Measurements from ENCODE around the gene DOCK9.

DOCK9 gene

DNA sequence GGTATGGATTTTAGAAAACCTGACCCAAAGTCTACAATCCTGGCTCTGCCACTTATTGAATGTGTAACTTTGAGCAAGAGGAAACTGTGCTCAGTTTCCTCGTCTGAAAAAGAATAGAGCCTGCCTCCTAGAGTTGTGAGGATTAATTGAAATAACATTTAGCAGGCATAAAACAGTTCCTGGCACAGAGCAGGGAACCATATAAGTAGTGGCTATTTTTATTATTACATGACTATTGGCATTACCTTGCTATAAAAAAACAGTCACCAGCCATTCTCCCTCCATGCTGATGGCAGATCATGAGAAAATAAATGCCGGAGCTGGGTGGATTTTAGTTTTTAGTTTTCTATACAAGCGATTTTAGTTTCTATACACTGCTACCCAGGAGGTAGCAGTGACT lies 5.8 kb downstream of the DOCK9 start:
- DNase-seq, result no peak

DNA sequence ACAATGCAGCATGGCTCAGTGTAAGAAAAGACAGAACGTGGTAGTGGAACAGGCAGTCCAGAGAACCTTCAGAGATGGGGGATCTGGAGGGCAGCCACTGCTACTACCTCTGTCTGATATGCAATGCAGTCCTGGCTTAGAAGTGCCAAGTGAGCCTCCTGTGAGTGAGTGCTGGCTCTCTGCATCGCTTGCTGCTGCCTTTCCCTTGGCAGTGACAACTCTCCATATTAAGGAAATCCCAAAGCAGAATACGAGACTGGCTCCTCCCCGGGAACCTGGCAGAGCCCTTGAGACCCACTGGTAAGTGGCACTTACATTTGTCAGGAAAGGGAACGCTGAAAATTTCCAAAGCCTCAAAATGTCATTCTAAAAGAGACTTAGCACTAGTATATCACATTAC lies 7.5 kb downstream of the DOCK9 start:
- no peak for DNase-seq

DNA sequence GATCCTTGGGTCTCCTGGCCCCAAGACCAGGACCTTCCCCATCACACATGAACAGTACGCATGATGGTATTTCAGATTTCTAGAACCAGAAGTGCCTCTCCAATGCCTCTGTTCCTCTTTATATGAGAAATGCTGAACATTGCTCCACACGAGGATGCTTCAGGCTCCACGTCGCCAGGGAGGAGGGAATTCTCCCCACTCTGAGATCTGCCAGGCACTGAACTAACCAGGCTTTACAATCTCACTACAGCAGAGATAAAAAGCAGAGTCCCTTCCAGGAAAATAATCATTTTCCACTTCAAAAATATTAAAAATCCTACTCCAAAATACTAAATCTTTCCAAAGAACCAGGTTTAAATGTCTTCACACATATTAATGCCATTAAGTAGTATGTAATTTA lies 10.4 kb downstream of the DOCK9 start:
- DNase-seq, result no peak

DNA sequence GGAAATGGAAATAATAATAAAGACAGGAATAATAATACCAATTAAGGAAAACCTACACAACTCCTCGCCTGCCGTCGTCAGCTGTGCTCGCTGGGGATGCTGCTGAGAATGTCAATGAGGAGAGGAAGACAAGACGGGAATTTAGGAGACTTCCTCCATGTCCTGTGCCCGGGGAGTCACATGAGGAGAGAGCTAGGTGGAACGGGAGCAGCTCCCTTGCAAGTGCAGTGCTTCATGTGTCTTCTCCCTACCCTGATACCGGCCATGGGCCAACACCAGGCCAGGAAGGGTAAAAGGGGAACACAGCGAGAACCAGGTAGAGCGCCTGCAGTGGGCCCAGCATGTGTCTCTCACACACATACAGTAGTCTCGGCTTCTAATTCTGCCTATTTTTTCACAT lies 11.8 kb downstream of the DOCK9 start:
- no peak for DNase-seq

DNA sequence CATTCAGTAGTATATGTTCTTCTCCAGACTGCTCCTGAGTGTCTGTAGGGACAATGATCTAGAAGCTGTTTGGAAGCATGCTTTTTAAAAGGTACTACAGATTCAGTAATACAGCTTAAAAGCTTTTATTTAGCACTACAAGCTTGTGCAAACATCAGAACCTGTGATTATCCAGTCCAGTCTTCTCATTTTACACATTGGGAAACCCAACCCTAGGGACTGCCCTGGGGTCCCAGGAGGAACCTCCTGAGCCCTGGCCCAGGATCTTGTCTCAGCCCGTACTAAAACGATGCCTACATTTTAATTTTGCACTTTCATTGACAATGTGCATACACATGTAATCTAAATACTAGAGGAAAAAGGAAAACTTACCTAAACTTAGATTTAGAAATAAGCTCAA lies 12.5 kb downstream of the DOCK9 start:
- DNase-seq, result no peak

DNA sequence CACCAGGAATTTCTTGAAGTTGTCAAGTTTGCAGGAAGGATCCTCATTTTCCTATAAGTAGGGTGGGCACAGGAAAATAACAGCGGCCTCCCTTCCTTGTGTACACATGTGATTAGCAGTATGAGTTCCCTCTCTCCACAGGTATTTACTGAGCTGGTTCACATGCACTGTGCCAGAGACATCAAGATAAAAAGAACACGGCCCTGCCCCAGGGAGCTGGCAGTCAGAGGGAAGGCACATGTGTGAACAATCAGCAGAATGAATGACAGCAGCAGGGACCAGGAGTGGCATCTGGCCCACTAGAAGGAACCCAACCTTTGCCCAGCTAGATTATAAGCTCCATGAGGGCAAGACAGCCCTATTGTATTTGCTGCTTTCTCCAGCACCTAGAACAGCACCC lies 13.9 kb downstream of the DOCK9 start:
- DNase-seq, result no peak

DNA sequence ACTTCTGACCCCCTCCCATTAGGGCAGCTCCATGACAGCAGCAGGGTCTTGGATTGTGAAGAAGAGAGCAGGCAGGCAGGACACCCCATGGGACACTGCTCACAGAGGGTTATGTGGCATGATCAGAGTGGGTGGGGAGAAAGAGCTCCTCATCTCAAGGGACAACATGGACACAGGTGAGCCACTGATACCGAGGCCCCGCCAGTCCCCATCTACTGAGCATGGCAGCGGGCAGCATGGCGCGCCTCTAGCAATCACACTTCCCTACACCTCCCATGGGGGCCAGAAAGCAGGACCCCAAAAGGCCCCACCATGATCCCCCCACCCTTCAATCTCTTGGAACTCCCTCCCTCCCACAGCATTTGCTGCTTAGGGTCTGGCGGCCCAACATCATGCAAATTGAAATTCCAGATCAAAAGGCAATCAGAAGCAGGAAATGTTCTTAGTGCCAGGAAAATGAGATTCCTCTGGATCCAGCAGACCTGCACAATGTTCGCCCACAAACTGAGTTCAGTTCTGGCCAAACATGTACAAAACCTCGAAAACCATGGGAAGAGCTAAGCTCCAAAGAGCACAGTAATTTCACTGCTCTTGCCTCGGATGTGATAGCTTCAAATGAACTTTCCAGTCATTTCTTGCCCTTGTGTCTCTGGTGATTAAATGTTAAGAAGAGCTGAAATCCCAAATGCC lies 14.8 kb downstream of the DOCK9 start:
- no peak for DNase-seq

DNA sequence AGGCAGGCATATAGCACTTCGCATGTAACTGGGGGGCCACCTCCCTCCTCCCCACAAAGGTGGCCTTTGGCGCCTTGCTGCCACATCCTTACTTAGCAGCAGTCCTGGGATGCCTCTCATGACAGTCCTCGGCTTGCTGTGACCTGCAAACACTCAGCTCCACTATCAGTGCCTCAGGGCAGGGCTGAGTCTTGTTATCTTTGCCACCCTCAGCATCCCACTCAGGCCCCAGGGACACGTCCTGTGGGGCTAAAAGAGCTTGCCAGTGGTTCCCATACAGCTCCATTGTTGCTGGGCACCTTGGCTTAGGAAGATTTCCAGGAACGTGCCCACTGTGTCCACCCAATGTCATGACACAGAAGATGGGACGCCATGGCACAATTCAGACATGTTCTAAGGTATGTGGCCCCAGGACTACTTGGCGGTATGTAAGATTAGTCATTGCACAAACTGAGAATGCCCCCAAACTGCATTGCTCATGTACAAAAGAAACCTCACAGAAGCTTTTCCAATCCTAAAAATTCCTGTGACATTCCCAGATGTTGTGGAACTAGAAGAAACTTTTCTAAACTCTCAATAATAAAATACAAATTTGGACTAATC lies 16.3 kb downstream of the DOCK9 start:
- DNase-seq, result no peak

DNA sequence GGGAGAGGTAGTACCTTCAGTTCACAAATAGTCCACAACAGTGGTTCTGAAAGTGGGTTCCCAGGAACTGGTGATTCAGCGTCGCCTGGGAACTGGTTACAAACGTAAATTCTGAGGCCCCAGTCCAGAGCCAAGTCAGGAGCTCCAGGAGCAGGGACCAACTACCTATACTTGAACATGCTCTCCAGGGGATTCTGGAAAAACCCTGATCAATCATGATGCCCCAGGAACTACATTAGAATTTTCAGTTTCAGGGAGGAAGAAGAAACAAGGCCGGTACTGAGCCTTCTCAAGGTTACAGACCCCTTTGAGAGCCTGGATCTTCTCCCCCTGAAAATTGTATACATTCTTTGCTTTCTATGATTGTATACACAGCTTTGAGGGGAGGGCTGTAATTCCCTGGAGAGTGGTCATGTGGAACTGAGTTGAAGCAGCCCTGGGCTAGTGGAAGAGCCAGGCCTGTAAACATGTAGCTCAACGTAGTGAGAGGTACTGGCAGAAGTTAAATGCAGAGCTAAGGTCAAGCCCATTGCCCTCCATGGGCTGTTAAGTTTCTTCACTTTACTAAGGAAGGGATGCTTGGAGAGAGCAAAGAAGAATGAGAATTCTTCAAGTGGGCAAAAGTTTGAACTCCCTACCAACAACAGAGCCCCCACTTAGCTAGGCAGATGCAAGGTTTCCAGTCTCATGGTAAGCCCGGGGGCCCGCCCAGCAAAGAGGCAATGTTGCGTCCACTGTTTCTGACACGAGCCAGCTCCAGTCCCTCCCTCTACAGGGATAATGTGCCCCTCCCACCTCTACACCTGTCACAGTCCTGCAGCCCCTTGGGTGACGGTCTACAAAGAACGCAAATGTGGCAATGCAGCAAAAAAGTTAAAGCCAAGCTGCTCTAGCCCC lies 17.0 kb downstream of the DOCK9 start:
- no peak for DNase-seq

DNA sequence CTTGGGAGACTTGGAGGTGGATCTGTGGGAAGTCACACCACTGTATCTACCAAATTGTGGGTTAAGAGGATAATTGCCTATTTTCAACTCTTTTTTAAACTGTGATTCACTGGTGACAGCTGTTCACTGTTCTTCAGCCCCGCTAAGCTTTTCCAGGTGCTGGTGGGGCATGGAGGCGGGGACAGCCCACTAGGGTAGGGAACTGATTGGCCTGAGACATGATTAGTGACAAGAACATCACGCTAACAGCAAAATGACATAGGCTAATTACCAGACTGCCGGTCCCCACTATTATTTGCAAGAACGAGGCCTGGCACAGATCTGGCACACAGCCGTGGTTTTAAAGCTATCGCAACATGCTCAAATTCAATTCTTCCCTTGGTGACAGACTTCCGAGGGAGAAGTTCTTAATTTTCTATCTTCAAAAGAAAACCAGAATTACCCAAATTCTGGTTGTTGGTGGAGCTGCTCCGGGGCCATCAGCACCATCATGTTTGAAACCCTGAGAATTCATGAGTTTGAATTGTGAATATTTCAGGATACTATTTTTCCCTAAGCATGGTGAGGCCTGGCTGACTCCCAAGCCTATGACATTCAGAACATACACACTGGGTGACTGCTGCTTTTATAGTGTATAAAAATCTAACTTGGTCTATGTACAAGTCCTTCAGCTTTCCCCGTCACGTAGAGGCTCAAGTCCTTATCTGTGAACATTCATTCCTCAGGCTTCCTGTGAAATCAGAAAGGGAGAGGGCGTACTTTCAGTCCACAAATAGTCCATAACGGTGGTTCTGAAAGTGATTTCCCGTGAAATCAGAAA lies 17.9 kb downstream of the DOCK9 start:
- no peak for DNase-seq

DNA sequence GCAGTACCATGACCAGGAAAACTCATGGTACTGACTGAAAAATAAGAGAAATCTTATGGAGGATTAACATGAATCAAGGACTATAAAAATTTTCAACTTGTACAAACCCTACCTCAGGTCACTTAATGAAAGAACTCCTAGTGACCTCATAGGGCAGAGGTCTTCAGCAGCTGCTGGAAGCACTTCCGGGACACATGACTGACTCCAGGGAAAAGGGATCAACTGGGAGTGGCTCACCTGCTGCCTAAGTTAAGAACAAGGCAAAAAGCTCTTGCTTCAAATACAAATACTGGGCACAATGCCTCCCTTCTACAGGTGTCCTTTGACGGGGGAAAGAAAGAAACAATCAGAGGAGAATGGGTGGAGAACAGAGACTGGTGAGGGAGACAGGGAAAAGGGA lies 18.6 kb downstream of the DOCK9 start:
- DNase-seq, result no peak

DNA sequence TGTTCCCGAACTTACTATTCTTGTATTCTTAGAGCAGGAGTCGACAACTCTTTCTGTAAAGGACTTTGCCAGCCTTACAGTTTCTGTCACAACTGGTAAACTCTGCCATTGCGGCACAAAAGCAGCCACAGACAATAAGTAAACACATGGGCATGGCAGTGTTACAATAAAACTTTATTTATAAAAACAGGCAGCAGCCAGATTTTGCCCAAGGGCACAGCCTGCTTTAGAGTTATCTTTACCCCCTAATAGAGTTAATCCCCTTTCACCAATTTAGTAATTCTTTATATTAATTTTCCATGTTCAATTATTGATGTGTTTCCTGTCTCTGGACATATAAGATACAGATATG lies 19.4 kb downstream of the DOCK9 start:
- DNase-seq, result no peak

DNA sequence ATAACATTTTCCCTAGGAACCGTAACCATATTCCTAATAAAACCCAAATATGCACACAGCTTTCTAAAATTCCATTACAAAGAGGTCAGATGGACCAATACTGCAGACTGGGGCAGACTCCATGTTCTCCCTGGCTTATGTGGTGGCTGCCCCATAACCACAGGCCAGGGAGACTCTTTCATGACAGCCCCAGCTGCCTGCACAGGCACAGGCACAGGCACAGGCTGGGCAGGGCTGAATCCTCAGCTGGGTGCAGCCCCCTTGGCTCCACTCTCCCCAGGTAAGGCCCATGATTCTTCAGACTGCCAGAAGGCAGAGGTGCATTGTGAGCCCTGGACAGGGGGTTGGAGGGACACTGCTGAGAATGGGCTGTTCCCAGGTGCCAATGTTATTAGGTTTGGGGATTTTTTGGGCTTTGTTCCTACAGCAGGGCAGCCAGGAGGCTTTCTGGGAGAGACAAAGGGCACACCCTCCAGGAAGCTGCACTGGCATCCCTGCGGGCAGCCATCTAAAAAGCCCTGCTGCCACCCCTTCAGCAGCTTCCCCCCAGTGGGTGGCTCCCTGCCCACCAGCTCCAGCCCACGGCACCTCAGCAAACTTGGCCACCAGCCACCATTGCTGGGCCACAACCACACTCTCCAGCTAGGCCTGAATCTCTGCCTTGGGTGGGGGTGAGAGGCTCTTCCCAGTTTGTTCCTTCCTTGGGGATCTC lies 20.0 kb downstream of the DOCK9 start:
- no peak for DNase-seq

DNA sequence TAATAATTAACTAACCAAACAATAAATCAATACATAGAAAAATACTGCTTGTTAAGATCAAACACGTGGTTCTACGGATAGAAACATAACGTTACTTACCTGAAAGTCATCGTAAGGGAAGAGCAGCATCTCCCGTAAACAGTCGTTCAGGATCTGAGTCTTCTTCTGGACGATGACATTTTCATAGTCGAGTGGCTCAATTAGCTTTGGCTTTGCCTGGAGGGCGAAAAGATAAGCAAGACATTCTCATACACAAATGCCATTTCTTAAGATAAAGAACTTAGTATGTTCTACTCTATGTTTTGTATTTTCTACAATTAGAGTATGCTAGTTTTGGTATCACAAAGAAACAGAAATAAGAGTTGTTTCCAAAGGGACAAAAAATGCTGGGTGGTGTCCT lies 22.5 kb downstream of the DOCK9 start:
- no peak for DNase-seq

DNA sequence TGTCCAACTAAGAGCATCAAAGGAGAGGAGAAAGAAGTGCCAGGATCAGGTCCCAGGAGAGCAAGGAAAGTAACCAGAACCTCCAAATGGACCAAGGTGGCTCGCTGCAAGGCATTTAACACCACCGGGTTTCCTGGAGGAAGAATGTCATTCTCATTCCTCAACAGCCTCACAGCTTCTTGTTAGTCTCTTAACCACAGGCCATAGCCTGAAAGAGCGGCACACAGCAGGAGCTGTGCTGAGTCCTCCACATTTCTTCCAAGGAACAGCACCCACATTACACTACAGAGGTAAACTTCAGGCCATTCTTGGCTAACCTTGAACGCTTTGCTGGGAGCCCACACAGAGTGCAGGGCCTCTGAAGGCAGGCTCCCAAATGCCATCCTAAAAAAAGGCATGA lies 23.6 kb downstream of the DOCK9 start:
- DNase-seq, result no peak

DNA sequence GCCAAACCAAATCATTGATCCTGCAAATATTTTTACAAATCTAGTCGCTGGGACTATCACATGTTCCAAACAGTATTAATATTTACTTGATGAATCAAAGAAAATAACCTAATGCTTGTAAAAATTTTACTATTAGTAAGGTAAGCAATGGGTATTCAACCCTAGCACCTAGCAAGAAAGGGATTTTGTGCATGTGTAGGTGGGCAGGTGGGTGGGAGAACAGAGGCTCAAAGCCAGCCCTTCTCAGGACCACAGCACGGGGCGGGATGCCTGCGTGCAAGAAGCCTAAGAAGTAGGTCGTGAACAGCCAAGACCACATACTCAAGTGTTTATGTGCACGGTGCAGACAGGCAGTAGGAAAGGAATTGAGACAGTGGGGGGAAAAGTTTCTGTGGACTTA lies 26.6 kb downstream of the DOCK9 start:
- DNase-seq, result no peak

DNA sequence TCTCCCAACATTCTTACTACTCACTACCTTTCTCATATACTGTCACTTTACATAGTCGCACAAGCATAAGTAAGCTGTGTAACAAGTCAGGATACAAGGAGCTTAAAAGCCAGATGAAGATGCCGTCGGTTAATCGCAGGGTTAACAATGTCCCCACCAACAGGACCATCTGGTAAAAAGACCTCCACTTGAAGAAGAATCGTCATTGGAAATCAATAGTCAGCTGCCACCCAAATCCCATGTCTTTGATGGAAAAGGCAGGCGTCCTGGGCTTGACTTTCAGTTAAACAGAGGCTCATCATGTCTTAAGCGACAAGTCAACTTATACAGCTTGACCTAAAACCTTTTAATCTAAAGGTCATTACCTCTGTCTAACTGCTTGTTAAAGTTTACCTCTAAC lies 27.2 kb downstream of the DOCK9 start:
- DNase-seq, result no peak

DNA sequence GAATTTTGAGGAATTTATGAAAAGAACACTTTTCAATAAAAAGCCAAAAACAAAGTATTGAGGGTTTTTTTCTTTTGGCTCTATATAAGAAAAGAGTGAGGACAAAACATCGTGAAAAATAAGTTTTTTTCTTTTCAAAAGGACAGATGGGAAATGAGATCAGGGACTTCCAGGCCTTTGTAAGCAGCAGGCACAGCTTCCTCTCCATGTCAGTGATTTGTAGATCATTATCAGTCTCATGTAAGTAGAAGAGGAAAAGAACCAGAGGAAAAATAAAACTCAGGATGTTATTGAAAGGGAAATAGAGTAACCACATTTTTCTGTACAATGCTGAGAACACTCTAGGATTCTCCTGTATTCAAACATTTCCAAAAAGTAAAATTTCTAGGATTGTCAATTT lies 29.9 kb downstream of the DOCK9 start:
- DNase-seq, result no peak

DNA sequence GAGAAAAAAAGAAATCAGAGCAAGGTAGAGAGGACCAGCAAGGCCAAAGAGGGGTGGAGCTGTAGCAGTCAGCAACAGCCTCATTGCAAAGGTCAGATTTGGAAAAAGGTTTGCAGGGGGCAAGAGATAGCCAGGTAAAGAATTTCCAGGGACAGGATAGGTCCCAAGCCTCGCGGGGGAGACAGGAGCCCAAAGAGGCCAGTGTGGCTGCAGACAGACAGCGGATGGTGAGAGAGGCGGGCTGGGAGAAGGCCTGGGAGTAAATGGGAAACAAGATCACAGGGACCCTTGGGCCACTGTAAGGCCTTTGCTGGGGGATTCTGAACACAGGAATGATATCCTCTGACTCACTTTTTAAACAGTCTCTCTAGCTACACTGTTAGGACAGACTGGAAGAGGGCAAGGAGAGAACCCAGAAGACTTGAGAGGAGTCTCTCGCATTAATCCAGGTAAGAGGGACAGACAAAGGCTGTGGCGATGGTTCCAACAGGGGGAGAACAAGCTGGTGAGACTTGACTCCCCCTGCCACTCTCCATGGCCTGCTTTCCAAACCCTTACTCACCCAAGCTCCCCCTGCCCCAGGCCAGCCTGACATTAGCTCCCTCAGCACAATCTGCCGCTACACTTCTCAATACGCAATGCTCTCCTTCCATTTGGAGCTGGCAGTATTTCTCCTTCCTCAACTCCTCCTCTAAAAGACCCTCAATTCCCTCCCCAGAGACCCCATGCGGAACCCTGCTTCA lies 31.8 kb downstream of the DOCK9 start:
- no peak for DNase-seq

DNA sequence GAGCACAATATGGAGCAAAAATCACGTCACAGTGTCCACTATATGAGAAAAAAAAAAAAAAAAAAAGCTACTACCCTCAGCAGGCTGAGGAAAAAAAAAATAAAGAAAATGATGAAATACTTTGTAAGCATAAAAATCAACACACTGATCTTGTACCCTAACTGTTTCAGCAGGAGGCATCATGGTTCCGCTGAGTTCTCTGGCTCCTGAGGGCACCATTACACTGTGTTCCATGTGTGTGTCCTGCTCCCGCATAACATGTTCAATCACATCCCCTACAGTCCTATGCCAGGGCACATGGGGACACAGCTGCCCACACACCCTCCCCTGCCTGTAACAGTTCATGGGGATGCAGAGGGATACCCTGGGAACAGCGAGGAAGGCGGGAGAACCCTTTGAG lies 33.5 kb downstream of the DOCK9 start:
- DNase-seq, result no peak

DNA sequence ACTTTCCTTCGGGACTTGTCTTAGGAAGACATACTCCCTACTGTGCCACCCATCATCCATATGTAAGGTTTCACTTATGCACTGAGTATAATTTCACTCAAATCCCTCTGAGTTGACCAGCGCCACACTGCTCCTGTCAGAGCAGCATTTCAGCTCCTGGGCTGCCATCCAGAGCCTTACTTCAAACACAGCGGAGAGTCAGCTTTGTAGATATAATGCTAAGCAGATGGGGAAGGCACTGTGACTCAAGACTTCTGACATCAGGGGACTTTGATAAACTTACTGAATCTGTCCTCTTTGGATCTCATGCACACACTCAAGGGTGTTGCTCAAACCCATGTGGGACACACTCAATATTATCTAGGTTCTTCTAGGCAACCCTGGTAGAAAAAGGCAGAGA lies 34.9 kb downstream of the DOCK9 start:
- DNase-seq, result no peak

DNA sequence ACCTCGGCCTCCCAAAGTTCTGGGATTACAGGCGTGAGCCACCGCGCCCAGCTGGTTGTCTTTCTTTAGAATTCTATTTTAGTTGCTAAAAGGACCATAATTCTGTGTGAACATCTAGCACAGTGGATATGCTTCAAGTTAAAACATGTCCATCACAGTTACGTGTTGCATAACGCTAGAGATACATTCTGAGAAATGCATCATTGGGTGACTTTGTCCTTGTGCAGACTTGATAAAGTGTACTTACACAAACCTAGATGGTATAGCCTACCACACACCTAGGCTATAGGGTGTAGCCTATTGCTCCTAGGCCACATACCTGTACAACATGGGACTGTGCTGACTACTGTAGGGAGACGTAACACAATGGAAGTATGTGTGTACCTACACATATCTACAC lies 35.4 kb downstream of the DOCK9 start:
- no peak for DNase-seq

All from stimulated activated CD4-positive, alpha-beta T cell treated with anti-CD3 and anti-CD28 coated beads, Interleukin-2, amount 100 ng/mL, for 48 hours (primary cell).